Large intestine (tissue), 3 donors: ENCODE results near the gene SLC44A2. TPM values are rescaled to one million over a fixed set of nuclear protein-coding genes. Genes with fewer than 3 reads are reported as not detected.

Experiments
- DNase-seq, 2 donors: peaks; one replicate each; pipeline versions ENCODE4 v3.0.0 to v3.0.0-alpha.2; 2013
- H3K27ac ChIP-seq: one replicate; pipeline ENCODE4 v1.5.1; 2013; ENCODE audit warnings: low read length
- H3K27me3 ChIP-seq: 2 replicates; pipeline ENCODE4 v1.6.1; 2013; ENCODE audit warnings: low read length; ENCODE audit not compliant: control insufficient read depth, insufficient read depth
- H3K36me3 ChIP-seq: 2 replicates; pipeline ENCODE4 v1.6.1; 2013; ENCODE audit warnings: low read length; ENCODE audit not compliant: control insufficient read depth, insufficient read depth
- H3K4me1 ChIP-seq: one replicate; pipeline ENCODE4 v1.6.1; 2013; ENCODE audit warnings: low read length; ENCODE audit not compliant: control insufficient read depth, insufficient read depth
- H3K4me3 ChIP-seq: one replicate; pipeline ENCODE4 v1.5.1; 2013; ENCODE audit warnings: low read length
- H3K9me3 ChIP-seq: one replicate; pipeline ENCODE4 v1.6.1; 2013; ENCODE audit warnings: mild to moderate bottlenecking, low read depth, low read length, moderate library complexity; ENCODE audit not compliant: control insufficient read depth
- WGBS: methylation state at CpG from one replicate; pipeline ENCODE4 v1.1.5; 2013; ENCODE audit warnings: low lambda C conversion rate; ENCODE audit not compliant: insufficient coverage; 5-methylcytosine and 5-hydroxymethylcytosine counted together
- polyA plus RNA-seq: library from polyadenylated mRNA; unstranded; fragments of 120-200 nt; gene quantifications from one replicate; pipeline ENCODE4 v1.2.1, GENCODE V29; 2013

Gene SLC44A2
- polyA plus RNA-seq, 1 donor: 30.0 TPM

DNA sequence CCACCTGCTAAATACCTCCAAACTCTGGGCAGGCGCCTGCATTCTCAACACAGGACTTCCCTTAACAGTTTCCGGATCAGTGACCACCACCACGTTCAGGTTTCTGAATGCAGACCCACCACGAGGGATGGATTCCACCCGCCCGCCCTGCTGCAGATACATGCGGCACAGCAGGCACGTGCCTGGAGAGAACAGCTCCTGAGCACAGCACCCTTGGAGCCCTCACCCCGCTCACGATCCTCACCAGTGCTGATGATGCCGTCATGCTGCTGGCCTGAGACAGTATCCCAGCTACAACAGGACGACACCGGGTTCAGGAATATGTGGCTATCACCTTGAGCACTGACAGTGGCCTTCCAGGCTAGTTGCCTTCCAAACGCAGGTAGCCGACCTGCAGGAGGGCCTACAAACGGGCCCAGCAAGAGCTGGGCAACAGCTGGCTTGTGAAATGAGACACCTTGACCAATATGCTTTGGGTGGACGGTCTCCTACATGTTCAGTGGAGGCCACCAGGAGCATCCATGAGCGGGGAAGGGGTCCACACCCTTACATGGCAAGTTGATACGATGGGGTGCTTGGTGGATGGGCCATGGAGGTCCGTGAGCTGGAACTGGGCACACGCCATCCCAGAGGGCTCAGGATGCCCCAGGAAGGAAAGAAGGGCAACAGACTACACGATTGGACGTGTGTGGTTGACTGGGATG, 66.0 kb downstream of the SLC44A2 start:
- Histone ChIP-seq H3K4me3 (no peak overlapping the region), H3K9me3 (no peaks in the 10 kb centered on the region), H3K27ac (no peak overlapping the region), H3K4me1 (peaks cover 7% of the 10 kb centered on the region), H3K36me3 (peaks cover 62% of the 10 kb centered on the region), H3K27me3 (no peaks in the 10 kb centered on the region)
- no peak for DNase-seq
- no CpG with 5 or more reads among the region's 23 CpGs for WGBS

DNA sequence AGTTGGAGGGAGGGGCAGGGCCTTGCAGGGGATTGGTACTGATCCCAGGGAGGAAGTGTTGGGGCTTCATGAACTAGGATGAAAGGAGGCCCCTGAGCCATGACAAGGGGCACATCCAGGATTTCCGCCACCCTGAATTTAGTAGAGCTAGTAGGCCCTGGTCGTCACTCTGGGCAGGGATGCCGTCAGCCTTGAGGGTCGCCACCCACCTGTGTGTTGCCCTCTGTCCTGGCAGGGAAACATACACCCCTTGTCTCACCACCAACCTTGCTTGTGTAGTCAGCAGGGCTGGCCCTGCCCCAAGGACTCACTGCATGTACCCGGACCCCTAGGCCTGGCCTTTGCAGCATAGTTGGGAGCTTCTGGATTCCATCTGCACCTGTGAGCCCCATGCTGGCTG, 66.5 kb downstream of the SLC44A2 start:
- Histone ChIP-seq H3K9me3 (no peaks in the 10 kb centered on the region), H3K27me3 (peaks cover 2% of the 10 kb centered on the region), H3K36me3 (peaks cover 57% of the 10 kb centered on the region), H3K4me1 (peaks cover 7% of the 10 kb centered on the region), H3K4me3 (no peak overlapping the region), H3K27ac (no peak overlapping the region)
- WGBS: no CpG with 5 or more reads among the region's 5 CpGs
- no peak for DNase-seq

DNA sequence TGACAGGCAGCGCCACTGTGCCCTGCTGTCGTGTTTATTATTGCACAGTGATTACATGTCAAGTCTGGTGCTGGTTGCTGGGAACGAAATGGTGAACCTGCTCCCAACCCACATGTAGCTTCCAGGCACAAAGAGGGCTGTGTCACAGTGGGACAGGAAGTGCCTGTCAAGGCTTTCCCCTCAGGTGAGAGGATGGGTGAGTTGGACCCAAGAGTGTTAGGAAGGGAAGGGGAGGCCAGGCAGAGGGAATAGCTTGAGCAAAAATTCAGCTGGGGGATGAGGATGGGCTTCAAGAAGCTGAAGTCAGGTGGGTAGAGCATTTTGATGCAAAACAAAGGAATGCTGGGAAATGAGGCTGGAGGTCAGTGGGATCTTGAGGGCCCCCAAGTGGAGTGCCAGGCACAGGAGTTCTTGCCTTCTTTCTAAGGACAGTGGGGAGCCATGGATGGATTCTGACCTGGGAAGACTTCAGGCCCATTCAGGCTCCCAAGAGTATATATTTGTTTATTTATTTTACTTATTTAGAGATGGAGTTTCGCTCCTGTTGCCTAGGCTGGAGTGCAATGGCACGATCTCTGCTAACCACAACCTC, 67.4 kb downstream of the SLC44A2 start:
- no peak for DNase-seq
- H3K27me3 ChIP-seq: peaks cover 3% of the 10 kb centered on the region
- H3K27ac ChIP-seq: no peak overlapping the region
- H3K4me1 ChIP-seq: peaks cover 7% of the 10 kb centered on the region
- no peaks in the 10 kb centered on the region for H3K9me3 ChIP-seq
- WGBS: 100% methylated on average over 1 of the region's 5 CpGs
- peaks cover 49% of the 10 kb centered on the region for H3K36me3 ChIP-seq
- no peak overlapping the region for H3K4me3 ChIP-seq

Other genes starting within 250 kb of the SLC44A2 start
- 111 TPM for gene TYK2, start 245.0 kb upstream of the SLC44A2 start, polyA plus RNA-seq
- gene CDC37, start 222.0 kb upstream of the SLC44A2 start, polyA plus RNA-seq: 155 TPM
- 2.2 TPM for gene PDE4A, start 205.0 kb upstream of the SLC44A2 start, polyA plus RNA-seq
- 36.7 TPM for gene KEAP1, start 122.2 kb upstream of the SLC44A2 start, polyA plus RNA-seq
- 0.96 TPM for gene S1PR5, start 108.1 kb upstream of the SLC44A2 start, polyA plus RNA-seq
- gene ATG4D, start 81.6 kb upstream of the SLC44A2 start, polyA plus RNA-seq: 30.0 TPM
- 22.1 TPM for gene KRI1, start 59.5 kb upstream of the SLC44A2 start, polyA plus RNA-seq
- gene CDKN2D, start 56.6 kb upstream of the SLC44A2 start, polyA plus RNA-seq: 10.3 TPM
- 69.2 TPM for gene AP1M2, start 38.2 kb upstream of the SLC44A2 start, polyA plus RNA-seq
- gene ILF3, start 28.8 kb downstream of the SLC44A2 start, polyA plus RNA-seq: 199 TPM
- gene QTRT1, start 75.9 kb downstream of the SLC44A2 start, polyA plus RNA-seq: 49.2 TPM
- gene DNM2, start 92.5 kb downstream of the SLC44A2 start, polyA plus RNA-seq: 131 TPM
- gene TMED1, start 210.7 kb downstream of the SLC44A2 start, polyA plus RNA-seq: 29.3 TPM
- gene C19orf38, start 222.9 kb downstream of the SLC44A2 start, polyA plus RNA-seq: 2.7 TPM
- gene CARM1, start 246.0 kb downstream of the SLC44A2 start, polyA plus RNA-seq: 44.6 TPM